GM12878 (cell line): ENCODE results near the gene GATA3. TPM values are rescaled to one million over a fixed set of nuclear protein-coding genes. Genes with fewer than 3 reads are reported as not detected.

ENCODE experiments used
- ATAC-seq: fragments of 200-7000 bp; cut with Tn5 transposase; 3 replicates; pipeline ENCODE4 v1.9.1; 2020; ENCODE audit warnings: mild to moderate bottlenecking, moderate library complexity
- BruUV-seq: library from RNA; stranded (reverse); fragments of 400-500 nt; replicated peaks from 2 replicates; lab custom pipeline; 2021; lab: Mats Ljungman, UMichigan
- CTCF ChIA-PET: fragments of 300-600 bp; sonication (Branson Sonifier 250); formaldehyde crosslinking; extraction: SDS; loops from one replicate; lab custom pipeline; 2021; ENCODE audit warnings: inconsistent platforms; lab: Yijun Ruan, JAX
- POLR2A ChIA-PET: fragments of 350-600 bp; formaldehyde crosslinking; extraction: SDS; loops from one replicate; lab custom pipeline; 2021; ENCODE audit warnings: inconsistent platforms; lab: Charles Lee
- RAD21 ChIA-PET: fragments of 300-600 bp; sonication (Branson Sonifier 250); formaldehyde crosslinking; loops from one replicate; lab custom pipeline; 2023; ENCODE audit warnings: antibody characterized with exemption; ENCODE audit not compliant: unreplicated experiment; lab: Charles Lee
- SMC1A ChIA-PET: fragments of 300-600 bp; sonication (Branson Sonifier 250); formaldehyde crosslinking; loops from one replicate; lab custom pipeline; 2023; ENCODE audit not compliant: unreplicated experiment, uncharacterized antibody; lab: Charles Lee
- DNase-seq: peaks from one replicate; pipeline ENCODE4 v3.0.0-alpha.2; 2011; ENCODE audit warnings: low read depth, low spot score
- FAIRE-seq: peaks from 3 replicates; lab custom pipeline; 2011; peaks lifted over from hg19 to GRCh38; lab: Jason Lieb, UNC
- H2AFZ ChIP-seq: 2 replicates; pipeline ENCODE4 v1.6.0; 2011; ENCODE audit warnings: low read depth, low read length, control low read depth; ENCODE audit not compliant: control insufficient read depth
- H3K27ac ChIP-seq: 2 replicates; pipeline ENCODE4 v1.5.1; 2011; ENCODE audit warnings: control low read depth; ENCODE audit not compliant: control insufficient read depth, insufficient read depth
- H3K27me3 ChIP-seq, 2 experiments: replicated peaks in 1 of 2; 2 replicates each; pipeline versions ENCODE4 v1.6.0 to v1.6.1; 2011; ENCODE audit warnings: low read length in 1 of 2; ENCODE audit not compliant: control insufficient read depth in 2 of 2, insufficient read depth in 2 of 2
- H3K36me3 ChIP-seq, 2 experiments: 2 replicates each; pipeline ENCODE4 v1.5.1; 2011; ENCODE audit warnings: low read length in 1 of 2; ENCODE audit not compliant: control insufficient read depth in 2 of 2, insufficient read depth in 2 of 2
- H3K4me1 ChIP-seq: 2 replicates; pipeline ENCODE4 v1.6.1; 2011; ENCODE audit warnings: mild to moderate bottlenecking, low read length, moderate library complexity, mixed read lengths; ENCODE audit not compliant: control insufficient read depth, insufficient read depth
- H3K4me2 ChIP-seq: 2 replicates; pipeline ENCODE4 v1.6.0; 2011; ENCODE audit warnings: control low read depth; ENCODE audit not compliant: control insufficient read depth, insufficient read depth
- H3K4me3 ChIP-seq: fragments of 200-600 bp; sonication (generic); 2 replicates; pipeline ENCODE4 v1.5.1; 2016
- H3K79me2 ChIP-seq: 2 replicates; pipeline ENCODE4 v1.6.0; 2011; ENCODE audit warnings: low read length; ENCODE audit not compliant: control insufficient read depth, insufficient read depth
- H3K9ac ChIP-seq: 2 replicates; pipeline ENCODE4 v1.8.0; 2011; ENCODE audit warnings: low read length, control low read depth, mixed read lengths; ENCODE audit not compliant: control insufficient read depth, insufficient read depth
- H3K9me3 ChIP-seq: replicated peaks from 3 replicates; pipeline ENCODE4 v1.5.1; 2011; ENCODE audit warnings: mild to moderate bottlenecking, low read length; ENCODE audit not compliant: control insufficient read depth, insufficient read depth
- H4K20me1 ChIP-seq: 2 replicates; pipeline ENCODE4 v1.6.0; 2011; ENCODE audit not compliant: control insufficient read depth, insufficient read depth
- BMI1 ChIP-seq: fragments of 450-650 bp; IDR thresholded peaks from 2 replicates; pipeline ENCODE4 v1.6.1; 2016; ENCODE audit warnings: mild to moderate bottlenecking, moderate library complexity, borderline replicate concordance
- GATAD2B ChIP-seq: fragments of 450-650 bp; conservative IDR thresholded peaks from 2 replicates; pipeline ENCODE4 v1.6.1; 2017; ENCODE audit warnings: low read depth, mild to moderate bottlenecking, moderate library complexity
- RAD51 ChIP-seq: fragments of 450-650 bp; IDR thresholded peaks from 2 replicates; pipeline ENCODE4 v1.6.1; 2016; ENCODE audit warnings: moderate library complexity, mild to moderate bottlenecking, inconsistent platforms
- SMAD5 ChIP-seq: IDR thresholded peaks from 2 replicates; pipeline ENCODE4 v1.6.1; 2016; ENCODE audit warnings: antibody characterized with exemption, low read depth
- STAT3 ChIP-seq: IDR thresholded peaks from 2 replicates; pipeline ENCODE4 v1.6.1; 2011; ENCODE audit warnings: low read depth, low read length, improper control_type of control experiment
- SUZ12 ChIP-seq: fragments of 200-600 bp; sonication (generic); IDR thresholded peaks from one replicate; pipeline ENCODE4 v1.6.1; 2018; ENCODE audit warnings: antibody characterized with exemption, mild to moderate bottlenecking; ENCODE audit not compliant: unreplicated experiment
- YY1 ChIP-seq: IDR thresholded peaks from 2 replicates; pipeline ENCODE4 v1.6.1; 2011; ENCODE audit warnings: low read depth, mild to moderate bottlenecking, low read length
- WGBS: methylation state at CpG from one replicate; pipeline ENCODE4 v1.1.6; 2016; ENCODE audit warnings: low lambda C conversion rate; ENCODE audit not compliant: insufficient replicate concordance, insufficient coverage; ENCODE audit errors: missing lambda C conversion rate; 5-methylcytosine and 5-hydroxymethylcytosine counted together
- in situ Hi-C: fragments of 300-500 bp; cut with MboI; formaldehyde crosslinking; loops from 9 replicates; pipeline ENCODE4 v1.14.3; 2018; ENCODE audit warnings: mixed read lengths
- intact Hi-C: fragments of 100-400 bp; cut with micrococcal nuclease; formaldehyde crosslinking; loops from one replicate; pipeline ENCODE4 v1.14.2; 2022; ENCODE audit not compliant: unreplicated experiment
- polyA plus RNA-seq, 11 experiments: library from polyadenylated mRNA; depleted of rRNA in 4 of 11; unstranded in 6 of 11; stranded (reverse) in 5 of 11; fragments of >200 nt; fragmentation: Nextera tagmentation in 4 of 11; fragmentation: Illumina TruSeq in 1 of 11; extraction: Ambion mirVana in 4 of 11; extraction: Trizol in 1 of 11; gene quantifications; 1 replicate in 1 of 11; 2 replicates in 10 of 11; pipeline versions ENCODE4 v1.2.1 to v1.2.3, GENCODE V29; 2011 to 2016; ENCODE audit warnings: inconsistent platforms in 2 of 11, missing spikeins in 2 of 11, low read depth in 1 of 11
- total RNA-seq, 4 experiments: library from RNA; depleted of rRNA in 3 of 4; stranded (reverse); fragments of >200 nt in 3 of 4; fragmentation: Illumina TruSeq in 1 of 4; extraction: Trizol in 1 of 4; gene quantifications; 2 replicates each; pipeline versions ENCODE4 v1.2.1 to v1.2.3, GENCODE V29; 2013 to 2021
- TF ChIP-seq, protein P1 (sequence below): fragments of 450-650 bp; IDR thresholded peaks from 2 replicates; pipeline ENCODE4 v1.6.1; 2014; ENCODE audit warnings: mild to moderate bottlenecking
- TF ChIP-seq, protein P2 (sequence below): fragments of 450-650 bp; IDR thresholded peaks from 2 replicates; pipeline ENCODE4 v1.6.1; 2016; ENCODE audit warnings: mild to moderate bottlenecking, moderate library complexity, borderline replicate concordance

GATA3 gene
- total and polyA plus RNA-seq, 10 of the 15 experiments (the other 5 are each of a cell fraction or from before 2014, with no cell fraction given), result 0.08 to 0.80 (median 0.29) TPM

DNA sequence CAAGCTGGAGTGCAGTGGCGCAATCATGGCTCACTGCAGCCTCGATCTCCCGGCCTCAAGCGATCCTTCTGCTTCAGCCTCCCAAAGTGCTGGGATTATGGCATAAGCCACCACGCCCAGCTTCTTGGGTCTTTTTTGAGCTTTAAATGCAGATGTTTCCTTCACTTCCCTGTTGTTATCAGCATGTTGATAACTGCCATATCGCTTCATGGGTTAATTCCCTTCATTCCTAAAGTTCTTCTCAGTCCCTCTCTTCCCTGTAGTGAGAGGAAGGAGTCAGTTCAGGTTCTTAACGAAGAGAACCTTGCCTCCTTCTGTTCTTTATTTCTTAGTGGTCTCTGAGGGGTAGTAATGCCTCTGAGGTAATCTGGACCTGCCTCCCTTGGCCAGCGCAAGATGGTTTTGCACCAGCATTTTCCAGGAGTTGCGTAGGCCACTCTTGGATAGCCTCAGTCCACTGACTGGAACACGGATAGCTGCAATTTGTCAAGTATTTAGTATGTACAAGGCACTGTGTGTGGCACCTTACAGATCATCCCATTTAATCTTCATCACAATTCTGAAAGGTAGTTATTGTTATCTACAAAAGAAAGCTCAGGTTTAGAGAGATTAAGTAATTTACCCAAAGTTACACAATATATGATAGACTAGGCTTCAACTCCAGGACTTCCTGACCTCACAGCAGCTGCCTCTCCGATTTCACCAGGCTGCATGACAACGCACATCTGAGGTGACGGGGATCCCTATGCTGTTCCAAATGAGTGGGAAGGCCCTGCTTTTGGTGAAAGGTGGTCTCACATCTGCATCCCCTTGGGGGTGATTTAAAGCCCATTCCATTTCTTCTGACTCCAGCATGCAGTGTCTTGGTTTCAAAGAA, 60.5 kb downstream of the GATA3 start (continued):
- no peak for TF ChIP-seq SUZ12
- TF ChIP-seq, all 136 proteins: peak for 0

DNA sequence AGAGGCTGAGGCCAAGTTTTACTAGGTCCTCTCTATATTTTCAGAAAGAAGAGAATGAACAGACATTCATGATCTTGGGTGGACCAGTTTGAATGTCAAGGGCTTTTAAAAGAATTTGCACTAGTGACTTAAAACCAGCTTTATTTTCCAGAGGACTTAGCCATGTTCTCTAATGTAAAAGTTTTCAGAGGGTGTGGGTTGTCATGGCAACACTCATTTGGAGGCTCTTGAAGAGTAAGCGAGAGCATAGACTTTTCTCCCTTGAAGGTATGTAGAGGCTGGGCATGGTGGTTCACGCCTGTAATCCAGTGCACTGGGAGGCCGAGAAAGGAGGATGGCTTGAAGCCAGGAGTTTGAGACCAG, 61.1 kb downstream of the GATA3 start:
- Histone ChIP-seq H2AFZ (no peak overlapping the region), H3K4me1 (no peaks in the 10 kb centered on the region), H3K9ac (no peak overlapping the region), H3K79me2 (no peaks in the 10 kb centered on the region), H3K27me3 (no peaks in the 10 kb centered on the region; a peak in 1 of 4 replicates), H3K36me3 (no peaks in the 10 kb centered on the region), H3K9me3 (no peaks in the 10 kb centered on the region), H4K20me1 (no peaks in the 10 kb centered on the region), H3K27ac (no peak overlapping the region), H3K4me3 (no peak overlapping the region), H3K4me2 (no peak overlapping the region)
- CTCF ChIA-PET, result no interaction called here
- FAIRE-seq (no peak), DNase-seq (no peak), ATAC-seq (no peak)
- in situ Hi-C loops, result no loop called here
- POLR2A ChIA-PET, result no interaction called here
- TF ChIP-seq YY1 (no peak), BMI1 (no peak)
- RAD21 ChIA-PET, result no interaction called here
- intact Hi-C loops, result no loop called here
- SMC1A ChIA-PET, result no interaction called here
- 81% methylated on average over 3 of the region's 3 CpGs for WGBS
- BruUV-seq, result no TSS peak

DNA sequence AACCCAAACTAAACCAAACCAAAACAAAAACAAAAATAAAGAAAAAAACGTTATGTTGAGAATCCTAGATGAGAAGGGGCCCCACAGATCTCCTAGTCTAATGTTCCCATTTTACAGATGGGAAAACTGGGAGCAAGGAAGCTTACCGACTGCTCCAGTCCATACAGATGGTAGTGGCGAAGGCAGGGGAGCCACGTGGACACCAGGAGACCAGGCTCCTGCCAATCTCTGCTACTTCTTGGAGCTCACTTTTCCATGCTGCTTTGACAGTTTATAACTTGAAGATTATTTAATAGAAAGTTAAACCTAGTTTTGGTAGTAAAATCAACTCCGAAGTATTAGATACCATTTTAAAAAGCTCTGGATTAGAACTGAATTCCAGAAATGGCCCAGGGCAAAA, 62.0 kb downstream of the GATA3 start:
- intact Hi-C loops, result no loop called here
- CTCF ChIA-PET, result no interaction called here
- TF ChIP-seq, protein P1, sequence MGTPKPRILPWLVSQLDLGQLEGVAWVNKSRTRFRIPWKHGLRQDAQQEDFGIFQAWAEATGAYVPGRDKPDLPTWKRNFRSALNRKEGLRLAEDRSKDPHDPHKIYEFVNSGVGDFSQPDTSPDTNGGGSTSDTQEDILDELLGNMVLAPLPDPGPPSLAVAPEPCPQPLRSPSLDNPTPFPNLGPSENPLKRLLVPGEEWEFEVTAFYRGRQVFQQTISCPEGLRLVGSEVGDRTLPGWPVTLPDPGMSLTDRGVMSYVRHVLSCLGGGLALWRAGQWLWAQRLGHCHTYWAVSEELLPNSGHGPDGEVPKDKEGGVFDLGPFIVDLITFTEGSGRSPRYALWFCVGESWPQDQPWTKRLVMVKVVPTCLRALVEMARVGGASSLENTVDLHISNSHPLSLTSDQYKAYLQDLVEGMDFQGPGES, result no peak
- TF ChIP-seq GATAD2B (no peak), RAD51 (no peak), STAT3 (no peak), YY1 (no peak), SMAD5 (no peak)
- TF ChIP-seq, protein P2, sequence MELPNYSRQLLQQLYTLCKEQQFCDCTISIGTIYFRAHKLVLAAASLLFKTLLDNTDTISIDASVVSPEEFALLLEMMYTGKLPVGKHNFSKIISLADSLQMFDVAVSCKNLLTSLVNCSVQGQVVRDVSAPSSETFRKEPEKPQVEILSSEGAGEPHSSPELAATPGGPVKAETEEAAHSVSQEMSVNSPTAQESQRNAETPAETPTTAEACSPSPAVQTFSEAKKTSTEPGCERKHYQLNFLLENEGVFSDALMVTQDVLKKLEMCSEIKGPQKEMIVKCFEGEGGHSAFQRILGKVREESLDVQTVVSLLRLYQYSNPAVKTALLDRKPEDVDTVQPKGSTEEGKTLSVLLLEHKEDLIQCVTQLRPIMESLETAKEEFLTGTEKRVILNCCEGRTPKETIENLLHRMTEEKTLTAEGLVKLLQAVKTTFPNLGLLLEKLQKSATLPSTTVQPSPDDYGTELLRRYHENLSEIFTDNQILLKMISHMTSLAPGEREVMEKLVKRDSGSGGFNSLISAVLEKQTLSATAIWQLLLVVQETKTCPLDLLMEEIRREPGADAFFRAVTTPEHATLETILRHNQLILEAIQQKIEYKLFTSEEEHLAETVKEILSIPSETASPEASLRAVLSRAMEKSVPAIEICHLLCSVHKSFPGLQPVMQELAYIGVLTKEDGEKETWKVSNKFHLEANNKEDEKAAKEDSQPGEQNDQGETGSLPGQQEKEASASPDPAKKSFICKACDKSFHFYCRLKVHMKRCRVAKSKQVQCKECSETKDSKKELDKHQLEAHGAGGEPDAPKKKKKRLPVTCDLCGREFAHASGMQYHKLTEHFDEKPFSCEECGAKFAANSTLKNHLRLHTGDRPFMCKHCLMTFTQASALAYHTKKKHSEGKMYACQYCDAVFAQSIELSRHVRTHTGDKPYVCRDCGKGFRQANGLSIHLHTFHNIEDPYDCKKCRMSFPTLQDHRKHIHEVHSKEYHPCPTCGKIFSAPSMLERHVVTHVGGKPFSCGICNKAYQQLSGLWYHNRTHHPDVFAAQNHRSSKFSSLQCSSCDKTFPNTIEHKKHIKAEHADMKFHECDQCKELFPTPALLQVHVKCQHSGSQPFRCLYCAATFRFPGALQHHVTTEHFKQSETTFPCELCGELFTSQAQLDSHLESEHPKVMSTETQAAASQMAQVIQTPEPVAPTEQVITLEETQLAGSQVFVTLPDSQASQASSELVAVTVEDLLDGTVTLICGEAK, result no peak

More for the DNA sequence above, 62.0 kb downstream of the GATA3 start:
- WGBS, result 12% methylated on average over 5 of the region's 5 CpGs
- BruUV-seq, result no TSS peak
- no peaks in the 10 kb centered on the region; a peak in 1 of 4 replicates for H3K27me3 ChIP-seq
- H3K4me3 ChIP-seq, result no peak overlapping the region
- no peaks in the 10 kb centered on the region for H3K9me3 ChIP-seq
- DNase-seq (no peak), ATAC-seq (no peak), FAIRE-seq (no peak)
- in situ Hi-C loops, result no loop called here
- POLR2A ChIA-PET, result no interaction called here
- no peak overlapping the region for H3K9ac ChIP-seq
- H3K79me2 ChIP-seq, result no peaks in the 10 kb centered on the region
- H2AFZ ChIP-seq, result no peak overlapping the region
- H3K4me1 ChIP-seq, result no peaks in the 10 kb centered on the region
- no peak overlapping the region for H3K27ac ChIP-seq
- no peak overlapping the region for H3K4me2 ChIP-seq
- SMC1A ChIA-PET, result interaction anchor here (1.6 kb wide), 1 partner anchor 50 kb away, joined by 3 read pairs; no protein-coding TSS in a partner anchor
- H3K36me3 ChIP-seq, result no peaks in the 10 kb centered on the region
- RAD21 ChIA-PET, result interaction anchor here (1.3 kb wide), 1 partner anchor 56 kb away, joined by 5 read pairs; no protein-coding TSS in a partner anchor
- no peaks in the 10 kb centered on the region for H4K20me1 ChIP-seq
